Endothelial cell of umbilical vein (primary cell): ENCODE data around the gene P2RX1. TPM values are rescaled to one million over a fixed set of nuclear protein-coding genes. Genes with fewer than 3 reads are reported as not detected.

Source experiments
- BruUV-seq: library from RNA; stranded (reverse); fragments of 400-500 nt; replicated peaks from 2 replicates; lab custom pipeline; 2021; lab: Mats Ljungman, UMichigan
- CTCF ChIA-PET: fragments of 300-600, 350-600 bp; sonication (Branson Sonifier 250); formaldehyde crosslinking; loops from one replicate; lab custom pipeline; 2021; ENCODE audit warnings: antibody characterized with exemption, inconsistent platforms; lab: Charles Lee
- POLR2A ChIA-PET: fragments of 300-600, 350-600 bp; sonication (Branson Sonifier 250); formaldehyde crosslinking; loops from one replicate; lab custom pipeline; 2021; ENCODE audit warnings: antibody characterized with exemption, inconsistent platforms; lab: Charles Lee
- DNase-seq: peaks from one replicate; pipeline ENCODE4 v3.0.0-alpha.2; 2011; ENCODE audit warnings: low read depth, low spot score
- FAIRE-seq: peaks from 2 replicates; lab custom pipeline; 2011; peaks lifted over from hg19 to GRCh38; lab: Jason Lieb, UNC
- H2AFZ ChIP-seq: 2 replicates; pipeline ENCODE4 v1.6.0; 2012; ENCODE audit warnings: low read depth, low read length, control low read depth, inconsistent platforms
- H3K27ac ChIP-seq: 2 replicates; pipeline ENCODE4 v1.5.1; 2011; ENCODE audit warnings: low read depth, mild to moderate bottlenecking, control low read depth, low read length, moderate library complexity; ENCODE audit not compliant: insufficient read depth
- H3K27me3 ChIP-seq, 2 experiments: 2 replicates each; pipeline versions ENCODE4 v1.6.0 to v1.6.1; 2011; ENCODE audit warnings: low read length in 2 of 2, mixed read lengths in 1 of 2; ENCODE audit not compliant: control insufficient read depth in 2 of 2, insufficient read depth in 2 of 2
- H3K36me3 ChIP-seq, 2 experiments: 2 replicates in 1 of 2; 3 replicates in 1 of 2; pipeline ENCODE4 v1.5.1; 2011; ENCODE audit warnings: low read length in 2 of 2, mild to moderate bottlenecking in 1 of 2, moderate library complexity in 1 of 2; ENCODE audit not compliant: control insufficient read depth in 2 of 2, insufficient read depth in 2 of 2; ENCODE audit errors: extremely low read depth in 1 of 2
- H3K4me1 ChIP-seq: 3 replicates; pipeline ENCODE4 v1.5.1; 2011; ENCODE audit warnings: mild to moderate bottlenecking, low read length; ENCODE audit not compliant: control insufficient read depth, insufficient read depth; ENCODE audit errors: extremely low read depth
- H3K4me2 ChIP-seq: 2 replicates; pipeline ENCODE4 v1.6.1; 2011; ENCODE audit warnings: low read length, control low read depth, mixed read lengths; ENCODE audit not compliant: insufficient read depth
- H3K4me3 ChIP-seq, 3 experiments: fragments of 200-600 bp in 1 of 3; sonication (generic), shearing (Covaris generic) in 1 of 3; replicated peaks in 1 of 3; 2 replicates each; pipeline ENCODE4 v1.5.1; 2011 to 2016; ENCODE audit warnings: control low read depth in 3 of 3, low read length in 3 of 3, mild to moderate bottlenecking in 2 of 3, inconsistent platforms in 1 of 3, low read depth in 1 of 3, moderate library complexity in 1 of 3; ENCODE audit not compliant: insufficient read depth in 1 of 3
- H3K79me2 ChIP-seq: 2 replicates; pipeline ENCODE4 v1.6.0; 2012; ENCODE audit warnings: low read length, inconsistent platforms; ENCODE audit not compliant: control insufficient read depth, insufficient read depth
- H3K9ac ChIP-seq: replicated peaks from 2 replicates; pipeline ENCODE3; 2011; ENCODE audit warnings: low read length, control low read depth; ENCODE audit not compliant: insufficient read depth; ENCODE audit errors: extremely low read depth
- H3K9me1 ChIP-seq: replicated peaks from 3 replicates; pipeline ENCODE4 v1.6.0; 2011; ENCODE audit warnings: mild to moderate bottlenecking, low read length; ENCODE audit not compliant: control insufficient read depth, insufficient read depth; ENCODE audit errors: extremely low read depth
- H3K9me3 ChIP-seq: replicated peaks from 2 replicates; pipeline ENCODE4 v1.5.1; 2012; ENCODE audit warnings: low read length, inconsistent platforms; ENCODE audit not compliant: control insufficient read depth, insufficient read depth
- H4K20me1 ChIP-seq: replicated peaks from 2 replicates; pipeline ENCODE3; 2011; ENCODE audit warnings: mild to moderate bottlenecking, low read length; ENCODE audit not compliant: control insufficient read depth, insufficient read depth; ENCODE audit errors: extremely low read depth
- CTCF ChIP-seq, 2 donors: IDR thresholded peaks; 1 replicate in 1 of 2; 2 replicates in 1 of 2; pipeline ENCODE4 v1.5.1; 2011; ENCODE audit warnings: low read length in 2 of 2, mild to moderate bottlenecking in 2 of 2, moderate library complexity in 2 of 2, control low read depth in 1 of 2, inconsistent platforms in 1 of 2, low read depth in 1 of 2; ENCODE audit not compliant: insufficient read depth in 1 of 2; ENCODE audit errors: extremely low read depth in 1 of 2
- EZH2 ChIP-seq: IDR thresholded peaks from 2 replicates; pipeline ENCODE4 v1.6.1; 2012; ENCODE audit warnings: borderline replicate concordance, low read depth, mild to moderate bottlenecking, moderate library complexity, low read length, inconsistent platforms; ENCODE audit not compliant: severe bottlenecking
- FOS ChIP-seq: IDR thresholded peaks from 2 replicates; pipeline ENCODE4 v1.6.1; 2011; ENCODE audit warnings: mild to moderate bottlenecking, low read length, moderate library complexity, borderline replicate concordance; ENCODE audit not compliant: insufficient read depth
- GATA2 ChIP-seq: IDR thresholded peaks from 2 replicates; pipeline ENCODE4 v1.7.0; 2011; ENCODE audit warnings: low read depth, mild to moderate bottlenecking, moderate library complexity, mixed read lengths, low read length; ENCODE audit not compliant: insufficient read length, insufficient read depth
- JUN ChIP-seq: IDR thresholded peaks from 2 replicates; pipeline ENCODE4 v1.6.1; 2011; ENCODE audit warnings: borderline replicate concordance, low read depth; ENCODE audit not compliant: insufficient read length, insufficient read depth
- MAX ChIP-seq: IDR thresholded peaks from 2 replicates; pipeline ENCODE4 v1.6.1; 2011; ENCODE audit not compliant: insufficient read depth, insufficient read length
- MYC ChIP-seq: IDR thresholded peaks from one replicate; pipeline ENCODE4 v1.6.1; 2011; ENCODE audit warnings: mild to moderate bottlenecking, low read depth, low read length
- POLR2A ChIP-seq: IDR thresholded peaks from 2 replicates; pipeline ENCODE4 v1.6.1; 2012; ENCODE audit warnings: low read depth, mild to moderate bottlenecking, control low read depth, low read length
- POLR2AphosphoS5 ChIP-seq: IDR thresholded peaks from 2 replicates; pipeline ENCODE4 v1.6.1; 2012; ENCODE audit warnings: low read depth, mild to moderate bottlenecking, control low read depth, low read length, moderate library complexity; ENCODE audit not compliant: insufficient read depth
- dilution Hi-C: fragments of 300-500 bp; cut with MboI; formaldehyde crosslinking; loops from one replicate; pipeline ENCODE4 v1.15.0; 2019; ENCODE audit warnings: low sequenced_read_pairs; ENCODE audit not compliant: extremely low pct_ligation_motif_present
- intact Hi-C: fragments of 100-400 bp; cut with micrococcal nuclease; formaldehyde crosslinking; loops from one replicate; pipeline ENCODE4 v1.10.0; 2022
- polyA plus RNA-seq, 4 experiments: library from polyadenylated mRNA; depleted of rRNA in 3 of 4; stranded (reverse) in 3 of 4; unstranded in 1 of 4; fragments of >200 nt; gene quantifications; 2 replicates each; pipeline versions ENCODE4 v1.2.1 to v1.2.3, GENCODE V29; 2011 to 2012; ENCODE audit warnings: missing spikeins in 1 of 4
- total RNA-seq: library from RNA; stranded (reverse); gene quantifications from 2 replicates; pipeline ENCODE4 v1.2.3, GENCODE V29; 2021

Gene P2RX1
- total and polyA plus RNA-seq, 2 donors (not counting 3 experiments of a cell fraction or from before 2014, with no cell fraction given), result not detected

GRCh38 chr17:3955673-3955988 is 39.4 kb upstream of the P2RX1 start:
- H3K4me1 ChIP-seq, result peaks cover 5% of the 10 kb centered on the region
- no peak overlapping the region for H3K4me3 ChIP-seq
- no peak overlapping the region for H2AFZ ChIP-seq
- H3K27ac ChIP-seq, result no peak overlapping the region
- no peak overlapping the region for H3K9ac ChIP-seq
- no TSS peak for BruUV-seq
- ChIA-PET POLR2A (no interaction called here), CTCF (interaction anchor here (1.2 kb wide), 1 partner anchor 21 kb away, joined by 3 read pairs; no protein-coding TSS in a partner anchor)
- H4K20me1 ChIP-seq, result no peaks in the 10 kb centered on the region
- intact Hi-C loops, result no loop called here
- TF ChIP-seq CTCF (IDR thresholded peaks at IDR 0.05; ENCODE audit: extremely low read depth in 1 of 2, insufficient read depth in 1 of 2, low read depth in 1 of 2, low read length in 2 of 2) (no peak), GATA2 (no peak), POLR2A (no peak), FOS (no peak), POLR2AphosphoS5 (no peak), MYC (no peak), EZH2 (no peak), MAX (no peak), JUN (no peak)
- H3K79me2 ChIP-seq, result no peaks in the 10 kb centered on the region
- no peaks in the 10 kb centered on the region for H3K27me3 ChIP-seq
- dilution Hi-C loops, result no loop called here
- H3K9me1 ChIP-seq, result no peaks in the 10 kb centered on the region
- no peaks in the 10 kb centered on the region for H3K36me3 ChIP-seq
- FAIRE-seq, result no peak
- H3K4me2 ChIP-seq, result no peak overlapping the region
- H3K9me3 ChIP-seq, result no peaks in the 10 kb centered on the region
- DNase-seq, result no peak
